ENCODE results near the gene P4HA3.
"Not testable (repeated sequence)": the region's sequence is repeated elsewhere in the genome, so short reads cannot be mapped to it uniquely, and the experiment has no call there.

Gene P4HA3

GRCh38 chr11:74311352-74311926, at the start of gene P4HA3:
Gene P4HA3 (minus strand): TSS chr11:74311640. CDS start chr11:74311611, 29 bp downstream.
- peak in 8 of 51 donors; percentile 3 to 31 (median 12) for DNase-seq

- DNase-seq = no peak
These were observed 46.0 kb upstream of the P4HA3 start for GRCh38 chr11:74357449-74357848.

- no peak for DNase-seq
These were observed 44.2 kb upstream of the P4HA3 start for GRCh38 chr11:74355626-74356025.

- DNase-seq = no peak
These were observed 42.6 kb upstream of the P4HA3 start for GRCh38 chr11:74354036-74354435.

- no peak for DNase-seq
These were observed 35.9 kb upstream of the P4HA3 start for GRCh38 chr11:74347381-74347780.

- no peak for DNase-seq
These were observed 34.0 kb upstream of the P4HA3 start for GRCh38 chr11:74345420-74345819.

GRCh38 chr11:74341921-74342320, 30.5 kb upstream of the P4HA3 start:
- DNase-seq = no peak

- no peak for DNase-seq
These were observed 28.2 kb upstream of the P4HA3 start for GRCh38 chr11:74339619-74340018.

- DNase-seq = no peak
These were observed 27.5 kb upstream of the P4HA3 start for GRCh38 chr11:74338963-74339362.

- no peak for DNase-seq
These were observed 21.8 kb upstream of the P4HA3 start for GRCh38 chr11:74333193-74333592.

- DNase-seq = no peak
These were observed 20.9 kb upstream of the P4HA3 start for GRCh38 chr11:74332291-74332690.

- DNase-seq = not testable (repeated sequence)
These were observed 19.6 kb upstream of the P4HA3 start for GRCh38 chr11:74331000-74331399.

- no peak for DNase-seq
These were observed 18.8 kb upstream of the P4HA3 start for GRCh38 chr11:74330075-74330858.

GRCh38 chr11:74327076-74327475, 15.6 kb upstream of the P4HA3 start:
- no peak for DNase-seq

GRCh38 chr11:74326665-74327064, 15.2 kb upstream of the P4HA3 start:
- DNase-seq = no peak

GRCh38 chr11:74325649-74326645, 14.5 kb upstream of the P4HA3 start:
- peak in 35 of 51 donors; percentile 6 to 69 (median 31) for DNase-seq

- DNase-seq = peak in 1 of 51 donors; percentile 21
These were observed 11.2 kb upstream of the P4HA3 start for GRCh38 chr11:74322667-74323066.

GRCh38 chr11:74321487-74322188, 10.2 kb upstream of the P4HA3 start:
- DNase-seq = peak in 1 of 51 donors; percentile 5

- no peak for DNase-seq
These were observed 9.1 kb upstream of the P4HA3 start for GRCh38 chr11:74320538-74320937.

GRCh38 chr11:74319139-74319816, 7.8 kb upstream of the P4HA3 start:
- no peak for DNase-seq

All from hypothalamus (tissue), 51 donors.